Measurements from ENCODE around the gene TMEM17.

The TMEM17 gene

GRCh38 chr2:62461017-62461553 is 44.9 kb downstream of the TMEM17 start:
- in situ Hi-C loops (cut with HindIII; ENCODE audit: low pct_ligation_motif_present, low sequenced_read_pairs): no loop called here
- no peak overlapping the region for H3K4me3 ChIP-seq (ENCODE audit: low read depth, low read length)
- no peak for TF ChIP-seq CTCF (IDR thresholded peaks at IDR 0.05; ENCODE audit: low read depth, low read length, missing control alignments)
- H3K36me3 ChIP-seq (replicated peaks): no peaks in the 10 kb centered on the region
- no peak for DNase-seq
- no peaks in the 10 kb centered on the region for H3K27me3 ChIP-seq (replicated peaks)
- H3K27ac ChIP-seq: no peak overlapping the region

- TF ChIP-seq CTCF (IDR thresholded peaks at IDR 0.05; ENCODE audit: low read depth, low read length, missing control alignments): no peak
- no peaks in the 10 kb centered on the region for H3K27me3 ChIP-seq (replicated peaks)
- H3K4me3 ChIP-seq (ENCODE audit: low read depth, low read length): no peak overlapping the region
- in situ Hi-C loops (cut with HindIII; ENCODE audit: low pct_ligation_motif_present, low sequenced_read_pairs): no loop called here
- H3K36me3 ChIP-seq (replicated peaks): no peaks in the 10 kb centered on the region
- no peak for DNase-seq
- no peak overlapping the region for H3K27ac ChIP-seq
Observed at GRCh38 chr2:62460175-62460574, 45.8 kb downstream of the TMEM17 start.

- H3K36me3 ChIP-seq (replicated peaks): no peaks in the 10 kb centered on the region
- no peak overlapping the region for H3K27ac ChIP-seq
- TF ChIP-seq CTCF (IDR thresholded peaks at IDR 0.05; ENCODE audit: low read depth, low read length, missing control alignments): no peak
- in situ Hi-C loops (cut with HindIII; ENCODE audit: low pct_ligation_motif_present, low sequenced_read_pairs): no loop called here
- H3K4me3 ChIP-seq (ENCODE audit: low read depth, low read length): no peak overlapping the region
- no peaks in the 10 kb centered on the region for H3K27me3 ChIP-seq (replicated peaks)
- DNase-seq: no peak
Observed at GRCh38 chr2:62459672-62460071, 46.3 kb downstream of the TMEM17 start.

- in situ Hi-C loops (cut with HindIII; ENCODE audit: low pct_ligation_motif_present, low sequenced_read_pairs): no loop called here
- H3K4me3 ChIP-seq (ENCODE audit: low read depth, low read length): no peak overlapping the region
- no peak for TF ChIP-seq CTCF (IDR thresholded peaks at IDR 0.05; ENCODE audit: low read depth, low read length, missing control alignments)
Observed at GRCh38 chr2:62459106-62459505, 46.9 kb downstream of the TMEM17 start.

GRCh38 chr2:62458671-62459081 is 47.3 kb downstream of the TMEM17 start:
- DNase-seq: no peak
- Histone ChIP-seq H3K27me3 (replicated peaks) (no peaks in the 10 kb centered on the region), H3K4me3 (ENCODE audit: low read depth, low read length) (no peak overlapping the region), H3K36me3 (replicated peaks) (no peaks in the 10 kb centered on the region), H3K27ac (no peak overlapping the region)
- no peak for TF ChIP-seq CTCF (IDR thresholded peaks at IDR 0.05; ENCODE audit: low read depth, low read length, missing control alignments)
- in situ Hi-C loops (cut with HindIII; ENCODE audit: low pct_ligation_motif_present, low sequenced_read_pairs): no loop called here

More at GRCh38 chr2:62459106-62459505, 46.9 kb downstream of the TMEM17 start:
- Histone ChIP-seq H3K36me3 (replicated peaks) (no peaks in the 10 kb centered on the region), H3K27ac (no peak overlapping the region), H3K27me3 (replicated peaks) (no peaks in the 10 kb centered on the region)
- no peak for DNase-seq

- no peak for TF ChIP-seq CTCF (IDR thresholded peaks at IDR 0.05; ENCODE audit: low read depth, low read length, missing control alignments)
- H3K4me3 ChIP-seq (ENCODE audit: low read depth, low read length): no peak overlapping the region
- no peak overlapping the region for H3K27ac ChIP-seq
- H3K27me3 ChIP-seq (replicated peaks): no peaks in the 10 kb centered on the region
- in situ Hi-C loops (cut with HindIII; ENCODE audit: low pct_ligation_motif_present, low sequenced_read_pairs): no loop called here
- DNase-seq: no peak
- H3K36me3 ChIP-seq (replicated peaks): no peaks in the 10 kb centered on the region
Observed at GRCh38 chr2:62458206-62458641, 47.8 kb downstream of the TMEM17 start.

Data from brain microvascular endothelial cell (primary cell).